Activated T-cell treated with anti-CD3 and anti-CD28 coated beads, Interleukin-2, amount 50 U/mL, for 48 hours (primary cell): ENCODE results near the gene ACAP1.
"Not testable (repeated sequence)": the region's sequence is repeated elsewhere in the genome, so short reads cannot be mapped to it uniquely, and the experiment has no call there.

Experiments used
- DNase-seq, 2 experiments: peaks; one replicate each; pipeline ENCODE4 v3.0.0-alpha.2; 2020

Gene ACAP1

DNA sequence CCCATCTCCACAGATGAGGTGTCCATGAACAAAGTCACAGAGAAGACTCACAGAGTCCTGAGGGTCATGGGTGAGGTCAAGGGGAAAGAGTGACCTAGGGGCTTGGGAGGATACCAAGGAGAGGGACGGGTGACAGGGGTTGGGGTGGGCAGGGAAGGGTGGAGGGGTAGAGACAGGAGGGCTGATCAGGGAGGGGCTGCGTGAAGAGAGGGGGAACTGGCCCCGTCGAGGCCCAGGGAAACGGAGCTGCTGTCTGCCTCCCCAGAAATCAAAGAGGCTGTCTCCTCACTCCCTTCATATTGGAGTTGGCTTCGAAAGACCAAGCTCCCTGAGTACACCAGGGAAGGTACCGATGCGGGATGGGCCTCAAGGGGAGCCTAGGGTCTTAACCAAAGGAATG, 19.2 kb downstream of the ACAP1 start:
- DNase-seq, result no peak

- peak; percentile 90 to 92 for DNase-seq
These were observed 19.8 kb downstream of the ACAP1 start for GRCh38 chr17:7356072-7356549.

- DNase-seq, result no peak
These were observed 20.4 kb downstream of the ACAP1 start for GRCh38 chr17:7356756-7357155.

GRCh38 chr17:7357381-7357780, 21.1 kb downstream of the ACAP1 start:
- DNase-seq, result no peak

DNA sequence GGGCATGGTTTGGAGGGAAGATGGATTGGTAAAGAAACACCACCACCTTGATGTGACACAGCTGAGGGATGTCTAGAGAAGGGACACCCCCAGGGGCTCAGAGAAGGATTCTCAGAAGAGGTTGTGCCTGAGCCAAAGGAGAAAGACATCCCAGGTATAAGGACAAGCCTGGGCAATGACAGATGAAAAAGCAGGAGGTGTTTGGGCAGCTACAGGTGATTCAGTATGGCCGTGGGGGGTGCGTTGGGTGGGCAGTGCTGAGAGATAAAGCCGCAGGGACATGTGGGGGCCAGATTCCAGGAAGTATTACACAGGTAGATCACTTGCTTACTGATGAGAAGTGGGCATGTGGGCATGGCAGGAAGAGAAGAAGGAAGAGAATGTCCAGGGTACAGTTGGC, 25.6 kb downstream of the ACAP1 start:
- DNase-seq, result no peak

DNA sequence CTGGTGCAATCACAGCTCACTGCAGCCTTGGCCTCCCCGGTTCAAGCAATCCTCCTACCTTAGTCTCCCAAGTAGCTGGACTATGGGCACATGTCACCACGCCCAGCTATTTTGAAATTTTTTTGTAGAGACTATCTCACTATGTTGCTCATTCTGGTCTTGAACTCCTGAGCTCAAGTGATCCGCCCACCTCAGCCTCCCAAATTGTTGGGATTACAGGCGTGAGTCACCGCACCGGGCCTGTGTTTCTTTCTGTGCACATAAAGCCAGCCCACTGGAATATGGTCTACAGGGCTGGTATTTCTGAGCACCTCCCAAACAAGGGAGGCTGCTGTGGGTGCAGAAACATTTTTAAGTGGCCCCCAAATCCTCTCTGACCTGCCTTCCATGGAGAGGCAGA, 27.0 kb downstream of the ACAP1 start:
- DNase-seq, result no peak

DNA sequence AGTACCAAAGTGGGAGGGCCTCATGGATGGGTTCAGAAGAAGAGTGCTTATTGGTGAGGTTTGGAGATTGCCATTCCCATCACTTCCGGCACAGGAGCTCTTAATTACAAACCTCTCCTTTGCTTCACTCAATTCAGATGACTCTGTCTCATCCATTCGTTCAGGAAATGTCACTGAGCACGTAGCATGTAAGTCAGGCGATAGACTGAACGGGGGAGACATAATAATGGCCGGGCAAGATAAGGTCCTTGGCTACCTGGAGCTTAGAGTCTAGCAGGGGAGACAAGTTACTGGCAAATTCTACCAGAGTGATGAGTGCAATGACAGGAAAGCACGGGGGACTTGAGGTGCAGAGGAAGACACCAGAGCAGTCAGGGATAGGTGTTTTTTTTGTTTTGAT, 29.6 kb downstream of the ACAP1 start:
- DNase-seq, result not testable (repeated sequence)

DNA sequence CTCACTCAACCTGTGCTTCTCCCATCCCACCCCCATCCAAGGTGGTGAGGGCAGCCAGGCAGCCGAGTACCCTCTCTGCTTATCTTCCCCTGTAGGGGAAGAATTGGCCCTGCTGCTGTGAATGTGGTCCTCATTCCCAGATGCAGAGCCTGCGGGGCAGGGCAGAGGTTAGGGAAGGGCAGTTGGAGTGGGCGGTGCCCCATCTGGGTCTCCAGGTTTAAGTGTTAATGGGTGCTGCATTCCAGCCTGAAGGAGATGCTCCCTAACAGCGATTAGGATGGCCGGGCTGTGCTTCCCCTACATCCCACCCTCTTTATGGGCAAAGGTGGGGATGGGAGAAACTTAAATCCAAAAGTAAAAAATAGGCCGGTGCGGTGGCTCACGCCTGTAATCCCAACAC, 30.8 kb downstream of the ACAP1 start:
- no peak for DNase-seq

- no peak for DNase-seq
These were observed 31.7 kb downstream of the ACAP1 start for GRCh38 chr17:7367918-7368598.

DNA sequence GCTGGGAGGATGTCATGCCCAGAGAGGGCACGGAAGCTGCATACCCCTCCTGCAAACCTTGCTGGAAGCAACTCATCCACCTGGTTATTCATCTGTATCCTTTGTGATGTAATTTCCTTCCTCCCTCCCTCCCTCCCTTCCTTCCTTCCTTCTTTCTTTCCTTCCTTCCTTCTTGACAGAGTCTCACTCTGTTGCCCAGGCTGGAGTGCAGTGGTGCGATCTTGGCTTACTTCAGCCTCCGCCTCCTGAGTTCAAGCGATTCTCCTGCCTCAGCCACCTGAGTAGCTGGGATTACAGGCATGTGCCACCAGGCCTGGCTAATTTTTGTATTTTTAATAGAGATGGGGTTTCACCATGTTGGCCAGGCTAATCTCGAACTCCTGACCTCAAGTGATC, 32.3 kb downstream of the ACAP1 start:
- DNase-seq, result not testable (repeated sequence)

DNA sequence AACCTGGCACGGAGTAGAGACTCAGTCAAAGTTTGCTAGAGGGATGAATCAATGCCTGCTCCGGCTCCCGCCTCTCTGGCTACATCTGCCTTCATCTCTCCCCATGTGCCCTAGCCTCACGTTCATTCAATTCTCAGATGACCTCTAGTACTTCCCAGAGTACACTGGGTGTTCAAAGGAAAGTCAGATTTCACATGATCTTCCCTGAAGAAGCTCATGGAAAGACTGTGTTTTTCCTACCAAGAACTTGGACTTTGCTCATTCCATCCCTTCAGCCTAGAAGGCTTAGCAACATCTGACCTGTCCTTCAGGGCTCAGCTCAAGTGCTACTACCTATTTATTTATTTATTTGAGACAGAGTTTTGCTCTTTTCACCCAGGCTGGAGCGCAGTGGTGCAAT, 33.5 kb downstream of the ACAP1 start:
- DNase-seq, result no peak

DNA sequence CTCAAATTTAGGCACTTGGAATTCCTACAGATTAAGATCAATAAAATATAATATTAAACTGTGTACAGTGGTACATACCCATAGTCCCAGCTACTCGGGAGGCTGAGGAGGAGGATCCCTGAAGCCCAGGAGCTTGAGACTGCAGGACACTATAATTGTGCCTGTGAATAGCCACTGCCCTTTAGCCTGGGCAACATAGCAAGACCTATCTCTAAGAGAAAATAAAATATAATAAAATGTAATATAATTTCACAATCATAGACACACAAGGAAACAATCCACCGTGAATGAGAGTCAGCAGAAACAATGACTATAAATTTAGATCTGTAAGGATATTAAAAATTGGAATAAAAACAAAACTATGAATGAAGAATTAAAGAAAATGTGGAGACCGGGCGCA, 34.5 kb downstream of the ACAP1 start:
- no peak for DNase-seq

DNA sequence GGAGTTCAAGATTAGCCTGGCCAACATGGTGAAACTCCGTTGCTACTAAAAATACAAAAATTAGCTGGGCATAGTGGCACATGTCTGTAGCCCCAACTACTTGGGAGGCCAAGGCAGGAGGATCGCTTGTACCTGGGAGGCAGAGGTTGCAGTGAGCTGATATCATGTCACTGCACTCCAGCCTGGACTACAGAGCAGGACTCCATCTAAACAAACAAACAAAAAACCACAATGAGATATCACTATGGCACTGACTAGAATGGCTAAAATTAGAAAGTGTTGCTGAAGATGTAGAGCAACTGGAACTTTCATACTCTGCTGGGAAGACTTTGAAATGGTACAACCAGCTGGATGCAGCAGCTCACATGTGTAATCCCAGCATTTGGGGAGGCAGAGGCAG, 38.0 kb downstream of the ACAP1 start:
- DNase-seq, result no peak

- no peak for DNase-seq
These were observed 42.8 kb downstream of the ACAP1 start for GRCh38 chr17:7379134-7379533.

- no peak for DNase-seq
These were observed 44.0 kb downstream of the ACAP1 start for GRCh38 chr17:7380321-7380720.

- peak in 1 of 2 experiments; percentile 29 for DNase-seq
These were observed 44.7 kb downstream of the ACAP1 start, which contains the start of gene TNK1 for GRCh38 chr17:7380855-7381683. Gene TNK1, plus strand, starts transcription at chr17:7381089. Its CDS starts 1,838 bp downstream, at chr17:7382927.

GRCh38 chr17:7382901-7383300, 46.6 kb downstream of the ACAP1 start:
- DNase-seq, result no peak

- DNase-seq, result no peak
These were observed 47.0 kb downstream of the ACAP1 start for GRCh38 chr17:7383371-7383741.

DNA sequence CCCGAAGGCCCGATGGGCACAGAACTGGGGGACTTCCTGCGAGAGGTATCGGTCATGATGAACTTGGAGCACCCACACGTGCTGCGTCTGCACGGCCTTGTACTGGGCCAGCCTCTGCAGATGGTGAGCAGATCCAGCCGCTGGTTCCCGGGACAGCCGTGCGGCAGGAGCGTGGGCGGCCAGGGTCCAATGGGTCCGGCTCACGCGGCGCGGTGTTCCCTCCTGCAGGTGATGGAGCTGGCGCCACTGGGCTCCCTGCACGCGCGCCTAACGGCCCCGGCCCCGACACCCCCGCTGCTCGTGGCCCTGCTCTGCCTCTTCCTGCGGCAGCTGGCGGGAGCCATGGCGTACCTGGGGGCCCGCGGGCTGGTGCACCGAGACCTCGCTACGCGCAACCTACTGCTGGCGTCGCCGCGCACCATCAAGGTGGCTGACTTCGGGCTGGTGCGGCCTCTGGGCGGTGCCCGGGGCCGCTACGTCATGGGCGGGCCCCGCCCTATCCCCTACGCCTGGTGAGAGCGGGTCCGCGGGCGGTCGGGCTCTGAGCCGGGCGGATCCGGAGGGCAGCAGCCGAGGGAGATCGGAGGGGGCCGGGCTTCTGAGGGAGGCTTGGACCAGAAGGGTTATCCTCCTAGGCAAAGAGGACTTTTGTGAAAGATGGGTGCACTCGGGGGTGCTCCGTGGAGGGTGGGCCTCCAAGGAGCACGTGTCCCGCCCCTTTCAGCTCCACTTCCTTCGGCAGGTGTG, 47.6 kb downstream of the ACAP1 start:
- DNase-seq, result peak; percentile 86 to 89

DNA sequence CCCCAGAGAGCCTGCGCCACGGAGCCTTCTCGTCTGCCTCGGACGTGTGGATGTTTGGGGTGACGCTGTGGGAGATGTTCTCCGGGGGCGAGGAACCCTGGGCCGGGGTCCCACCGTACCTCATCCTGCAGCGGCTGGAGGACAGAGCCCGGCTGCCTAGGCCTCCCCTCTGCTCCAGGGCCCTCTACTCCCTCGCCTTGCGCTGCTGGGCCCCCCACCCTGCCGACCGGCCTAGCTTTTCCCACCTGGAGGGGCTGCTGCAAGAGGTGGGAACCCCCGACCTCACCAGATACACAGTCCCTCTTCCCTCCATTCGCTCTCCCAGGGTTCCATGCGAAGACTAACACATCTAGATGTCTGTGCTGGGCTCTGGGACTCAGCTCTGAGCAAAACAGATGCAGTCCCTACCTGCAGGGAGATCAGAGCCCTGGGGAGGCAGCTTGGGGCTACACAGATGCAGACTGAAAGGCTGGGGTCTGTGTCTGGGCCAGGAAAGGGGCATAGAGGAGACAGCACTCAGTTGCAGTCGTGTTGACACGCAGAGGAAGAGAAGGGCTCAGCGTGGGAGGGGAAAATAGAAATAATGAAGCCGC, 48.3 kb downstream of the ACAP1 start:
- no peak for DNase-seq

DNA sequence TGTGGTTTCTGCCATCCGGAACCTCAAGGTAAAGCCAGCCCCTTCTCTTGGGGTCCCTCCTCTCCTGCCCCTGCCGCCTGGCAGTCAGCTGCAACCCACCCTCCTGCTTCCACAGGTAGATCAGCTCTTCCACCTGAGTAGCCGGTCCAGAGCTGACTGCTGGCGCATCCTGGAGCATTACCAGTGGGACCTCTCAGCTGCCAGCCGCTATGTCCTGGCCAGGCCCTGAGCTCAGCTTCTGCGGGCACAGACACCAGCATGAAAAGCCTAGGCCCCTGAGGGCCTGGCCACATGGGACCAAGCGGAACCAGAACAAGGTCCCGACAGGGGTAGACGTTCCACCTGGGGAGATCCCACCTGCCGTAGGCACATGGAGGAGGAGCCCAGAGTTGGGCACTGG, 52.5 kb downstream of the ACAP1 start:
- DNase-seq, result no peak

DNA sequence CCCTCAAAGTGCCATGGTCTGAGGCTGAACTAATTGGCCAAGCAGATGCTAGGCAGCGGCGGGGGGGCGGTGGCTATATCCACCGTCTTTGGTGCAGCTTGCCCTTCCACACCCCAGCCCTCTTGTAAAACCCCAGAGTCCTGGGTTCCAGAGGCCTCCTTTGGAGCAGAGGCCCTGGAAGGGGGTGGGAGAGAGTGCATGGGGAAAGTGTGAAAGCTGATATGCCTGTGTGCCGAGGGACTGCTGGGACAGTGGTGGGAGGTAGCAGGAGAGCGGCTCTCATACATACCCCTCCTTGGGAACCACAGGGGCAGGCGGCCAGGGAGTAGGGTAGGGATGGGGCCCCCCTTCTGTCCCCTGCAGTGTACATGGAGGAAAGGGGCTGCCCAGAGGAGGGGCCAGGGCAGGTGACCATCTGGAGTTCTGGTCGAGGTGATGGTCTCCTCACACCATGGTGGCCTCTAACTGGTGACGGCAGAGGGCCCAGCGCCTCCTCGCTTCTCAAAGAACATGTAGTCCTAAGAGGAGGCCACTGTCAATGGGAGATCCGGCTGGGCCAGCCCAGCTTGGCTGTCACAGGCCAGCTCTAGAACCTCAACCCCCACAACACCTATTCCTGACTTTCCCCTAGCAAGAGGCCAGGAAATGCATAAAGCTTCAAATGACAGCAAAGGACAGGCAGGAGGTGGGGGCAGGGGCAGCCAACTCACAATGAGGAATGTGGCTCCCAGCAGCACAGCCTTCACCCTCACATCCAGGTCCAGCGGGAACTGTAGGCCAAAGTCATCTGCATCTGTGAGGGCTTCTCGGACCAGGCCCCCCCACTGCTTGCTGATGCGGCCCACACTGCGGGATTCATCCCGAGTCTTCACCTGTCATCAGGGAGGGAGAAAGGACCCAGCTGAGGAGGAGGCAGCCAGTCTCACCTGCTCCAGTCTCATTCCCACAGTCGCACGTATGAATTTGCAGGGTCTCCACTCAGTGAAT, 53.9 kb downstream of the ACAP1 start:
- no peak for DNase-seq
